Right lobe of liver (tissue), 4 donors: ENCODE data around the gene GFOD1.

ENCODE experiments used
- POLR2A ChIP-seq: fragments of 450-650 bp; IDR thresholded peaks from one replicate; pipeline ENCODE4 v1.6.1; 2017; ENCODE audit warnings: antibody characterized with exemption, mild to moderate bottlenecking
- TF ChIP-seq, protein P1 (sequence below), 4 donors: fragments of 200-600 bp in 3 of 4; fragments of 450-650 bp in 1 of 4; IDR thresholded peaks; one replicate each; pipeline versions ENCODE4 v1.5.1 to v1.8.0; 2016 to 2022; ENCODE audit warnings: antibody characterized with exemption in 4 of 4, mild to moderate bottlenecking in 2 of 4
- donor health status: DM: no; HTN: no; CAD: no.
- donor health status: DM: no; HTN: no; CAD: no.
- donor health status: DM: no; HTN: yes; CAD: no.

DNA sequence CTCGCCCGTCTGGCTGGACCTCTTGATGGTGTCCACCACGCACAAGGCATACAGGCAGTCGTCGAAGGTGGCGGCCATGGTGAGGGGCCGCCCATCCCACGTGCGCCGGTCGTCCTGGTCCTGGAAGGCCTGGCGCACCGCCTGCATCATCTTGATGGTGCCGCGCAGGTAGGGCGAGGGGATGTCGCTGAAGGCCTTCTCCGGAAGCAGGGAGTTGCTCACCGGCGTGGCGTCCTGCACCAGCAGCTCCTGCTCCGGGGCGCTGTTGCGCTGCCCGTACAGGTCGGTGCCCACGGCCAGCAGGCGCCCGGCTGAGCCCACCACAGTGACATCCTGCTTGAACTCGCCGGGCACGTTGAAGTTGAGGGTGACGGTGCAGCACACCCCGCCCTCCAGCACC, 122.6 kb downstream of the GFOD1 start:
- TF ChIP-seq, protein P1, sequence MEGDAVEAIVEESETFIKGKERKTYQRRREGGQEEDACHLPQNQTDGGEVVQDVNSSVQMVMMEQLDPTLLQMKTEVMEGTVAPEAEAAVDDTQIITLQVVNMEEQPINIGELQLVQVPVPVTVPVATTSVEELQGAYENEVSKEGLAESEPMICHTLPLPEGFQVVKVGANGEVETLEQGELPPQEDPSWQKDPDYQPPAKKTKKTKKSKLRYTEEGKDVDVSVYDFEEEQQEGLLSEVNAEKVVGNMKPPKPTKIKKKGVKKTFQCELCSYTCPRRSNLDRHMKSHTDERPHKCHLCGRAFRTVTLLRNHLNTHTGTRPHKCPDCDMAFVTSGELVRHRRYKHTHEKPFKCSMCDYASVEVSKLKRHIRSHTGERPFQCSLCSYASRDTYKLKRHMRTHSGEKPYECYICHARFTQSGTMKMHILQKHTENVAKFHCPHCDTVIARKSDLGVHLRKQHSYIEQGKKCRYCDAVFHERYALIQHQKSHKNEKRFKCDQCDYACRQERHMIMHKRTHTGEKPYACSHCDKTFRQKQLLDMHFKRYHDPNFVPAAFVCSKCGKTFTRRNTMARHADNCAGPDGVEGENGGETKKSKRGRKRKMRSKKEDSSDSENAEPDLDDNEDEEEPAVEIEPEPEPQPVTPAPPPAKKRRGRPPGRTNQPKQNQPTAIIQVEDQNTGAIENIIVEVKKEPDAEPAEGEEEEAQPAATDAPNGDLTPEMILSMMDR (IDR thresholded peaks at IDR 0.05) = no peak
- TF ChIP-seq POLR2A = no peak
